ENCODE results near the gene KNTC1. TPM values are rescaled to one million over a fixed set of nuclear protein-coding genes. Genes with fewer than 3 reads are reported as not detected.

Gene KNTC1
- total and polyA plus RNA-seq, 2 of the 13 experiments (the other 11 are each of a cell fraction or from before 2014, with no cell fraction given), result 45.1 to 57.6 TPM

GRCh38 chr12:122643207-122643805 lies 116.3 kb downstream of the KNTC1 start (continued):
- TF ChIP-seq HBP1 (CRISPR knock-in tag; IDR thresholded peaks at IDR 0.05; ENCODE audit: low read depth), result no peak
- no peak for TF ChIP-seq SNAPC2 (CRISPR knock-in tag; IDR thresholded peaks at IDR 0.05)
- TF ChIP-seq HNF4G (IDR thresholded peaks at IDR 0.05; ENCODE audit: borderline replicate concordance, low read depth, low read length), result no peak
- no peak for TF ChIP-seq HNF4G (CRISPR knock-in tag; IDR thresholded peaks at IDR 0.05; ENCODE audit: borderline replicate concordance, low read depth)
- no peak for TF ChIP-seq ARNT (IDR thresholded peaks at IDR 0.05)
- TF ChIP-seq ZNF614 (CRISPR knock-in tag; IDR thresholded peaks at IDR 0.05; ENCODE audit: borderline replicate concordance), result no peak
- TF ChIP-seq KAT2B (IDR thresholded peaks at IDR 0.05; ENCODE audit: borderline replicate concordance, low read depth, low read length), result no peak
- TF ChIP-seq CC2D1A (CRISPR knock-in tag; IDR thresholded peaks at IDR 0.05), result no peak

- Histone ChIP-seq H3K27me3 (ENCODE audit: control insufficient read depth in 1 of 2, insufficient read depth in 2 of 2, low read length in 2 of 2) (no peaks in the 10 kb centered on the region), H3K4me2 (ENCODE audit: low read depth, low read length) (no peak overlapping the region), H3K9me3 (ENCODE audit: low read length) (no peaks in the 10 kb centered on the region), H2AFZ (ENCODE audit: low read length) (no peak overlapping the region), H4K20me1 (ENCODE audit: insufficient read depth, low read length) (no peaks in the 10 kb centered on the region), H3K4me3 (replicated peaks in 1 of 3; ENCODE audit: insufficient read depth in 1 of 3, low read depth in 2 of 3, low read length in 3 of 3) (no peak overlapping the region), H3K27ac (ENCODE audit: extremely low read length, insufficient read depth, low read length) (no peak overlapping the region), H3K79me2 (ENCODE audit: insufficient read depth, low read length) (no peaks in the 10 kb centered on the region), H3K36me3 (replicated peaks in 1 of 2; ENCODE audit: control insufficient read depth in 1 of 2, insufficient read depth in 2 of 2, low read length in 2 of 2) (no peaks in the 10 kb centered on the region), H3K4me1 (ENCODE audit: insufficient read depth, low read length) (peaks cover 19% of the 10 kb centered on the region), H3K9ac (ENCODE audit: insufficient read depth, low read depth, low read length) (no peak overlapping the region)
- WGBS (ENCODE audit: low lambda C conversion rate), result 61% methylated on average over 8 of the region's 8 CpGs
- in situ Hi-C loops (cut with HindIII; ENCODE audit: extremely low pct_ligation_motif_present, low pct_unique_long_range_greater_than_20kb) (no loop called here), intact Hi-C loops (cut with micrococcal nuclease; ENCODE audit: unreplicated experiment) (no loop called here)
- ATAC-seq, result no peak
- CTCF ChIA-PET (ENCODE audit: low intra/inter-chr PET ratio, low total read pairs), result no interaction called here
- POLR2A ChIA-PET, result interaction anchor here (0.6 kb wide), 2 partner anchors 8 to 12 kb away, joined by 3 read pairs; no protein-coding TSS in a partner anchor
- no peak for FAIRE-seq
- DNase-seq (ENCODE audit: low spot score), result no peak
- BruUV-seq (replicated peaks), result no TSS peak
- TF ChIP-seq NCOA5 (CRISPR knock-in tag; IDR thresholded peaks at IDR 0.05) (no peak), ZSCAN29 (CRISPR knock-in tag; conservative IDR thresholded peaks at IDR 0.05) (no peak), ZNF510 (CRISPR knock-in tag; IDR thresholded peaks at IDR 0.05; ENCODE audit: low read depth) (no peak), ZMYM3 (CRISPR knock-in tag; IDR thresholded peaks at IDR 0.05) (no peak), ZNF264 (CRISPR knock-in tag; IDR thresholded peaks at IDR 0.05) (no peak), ZBTB42 (CRISPR knock-in tag; IDR thresholded peaks at IDR 0.05) (no peak), ATF6 (CRISPR knock-in tag; conservative IDR thresholded peaks at IDR 0.05) (no peak), FLYWCH1 (CRISPR knock-in tag; IDR thresholded peaks at IDR 0.05) (no peak), HMG20A (CRISPR knock-in tag; IDR thresholded peaks at IDR 0.05; ENCODE audit: borderline replicate concordance) (no peak), ZNF891 (CRISPR knock-in tag; IDR thresholded peaks at IDR 0.05) (no peak), FOXA1 (IDR thresholded peaks at IDR 0.05) (no peak), FOXA1 (CRISPR knock-in tag; IDR thresholded peaks at IDR 0.05) (no peak), ZBTB2 (CRISPR knock-in tag; IDR thresholded peaks at IDR 0.05; ENCODE audit: low read depth) (no peak)
Measured at GRCh38 chr12:122646517-122647217, 119.6 kb downstream of the KNTC1 start.

Measured in HepG2 (cell line).